Measurements from ENCODE around the gene RPL36AL. TPM values are rescaled to one million over a fixed set of nuclear protein-coding genes. Genes with fewer than 3 reads are reported as not detected.
A peak's percentile ranks its signal among the peaks of the same experiment; 100 is the strongest.

RPL36AL gene
- total and polyA plus RNA-seq, 2 experiments from 2014 or later: 92.5 to 253 TPM

DNA sequence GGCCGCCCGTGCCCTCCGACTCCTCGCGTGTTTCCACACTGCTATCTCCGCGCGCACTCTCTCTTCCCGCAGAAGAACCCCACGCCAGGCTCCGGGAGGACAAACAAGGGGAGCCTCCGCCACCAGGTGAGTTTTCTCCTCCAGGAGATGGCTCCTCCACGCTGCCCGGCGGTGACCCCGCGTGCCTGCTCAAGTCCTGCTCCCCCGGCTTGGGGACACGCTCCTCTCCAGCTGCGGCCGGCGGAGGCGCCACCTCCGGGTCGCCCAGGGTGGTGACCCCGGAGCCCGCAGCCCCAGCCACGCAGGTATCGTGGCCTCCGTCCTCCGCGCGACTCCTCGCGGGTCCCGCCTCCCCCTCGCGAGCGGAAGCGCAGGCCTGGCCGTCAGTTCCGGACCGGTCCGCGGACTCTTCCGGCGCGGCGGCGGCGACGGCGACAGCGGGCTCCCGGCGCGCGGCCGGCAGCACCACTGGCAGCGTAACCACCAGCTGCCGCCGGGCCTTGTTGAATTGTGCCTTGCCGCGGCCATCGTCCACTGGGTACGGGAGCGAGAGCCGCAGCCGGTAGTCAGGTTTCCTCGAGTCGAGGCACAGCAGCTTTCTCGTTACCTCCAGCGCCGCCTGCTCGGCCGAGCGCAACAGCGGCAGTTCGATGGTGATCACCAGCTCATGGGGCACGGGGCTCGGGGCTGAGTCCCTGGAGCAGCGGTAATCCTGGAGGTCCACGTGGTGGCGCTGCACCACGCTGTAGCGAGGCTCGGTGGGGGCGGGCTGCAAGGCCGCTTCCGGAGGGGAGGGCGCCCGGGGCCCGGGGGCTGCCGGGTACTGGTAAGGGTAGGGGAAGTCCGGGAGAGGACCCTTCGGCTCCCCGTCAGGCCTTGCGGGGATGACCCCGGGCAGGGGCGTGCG is 13.5 kb upstream of the RPL36AL start:
- peaks cover 11% of the 10 kb centered on the region for H3F3A ChIP-seq (ENCODE audit: insufficient read depth)
- H2AFZ ChIP-seq: peak overlapping the region; percentile 87
- WGBS, 2 experiments (ENCODE audit: low coverage in 1 of 2, low lambda C conversion rate in 2 of 2, missing lambda C conversion rate in 2 of 2): 0 to 2% methylated on average over 64 to 85 of the region's 101 CpGs
- peaks cover 86% of the 10 kb centered on the region for H3K79me2 ChIP-seq (ENCODE audit: insufficient read depth)
- peak; percentile 98 for DNase-seq
- H3K9me2 ChIP-seq (ENCODE audit: insufficient read depth): no peaks in the 10 kb centered on the region
- H3K4me1 ChIP-seq (ENCODE audit: insufficient read depth): peaks cover 21% of the 10 kb centered on the region
- TF ChIP-seq EZH2 (IDR thresholded peaks at IDR 0.05; ENCODE audit: insufficient read depth, poor library complexity, severe bottlenecking): no peak
- TF ChIP-seq EZH2phosphoT487 (IDR thresholded peaks at IDR 0.05; ENCODE audit: insufficient read depth, low read depth): no peak
- H3K9ac ChIP-seq: peak overlapping the region; percentile 90
- H3K9me3 ChIP-seq (ENCODE audit: low read depth): no peaks in the 10 kb centered on the region
- in situ Hi-C loops (cut with MboI): loop anchor here (10.0 kb wide), 1 partner anchor 131 kb away; the partner anchor contains the start of gene KLHDC2
- no peaks in the 10 kb centered on the region for H4K20me1 ChIP-seq (ENCODE audit: insufficient read depth)
- peak overlapping the region; percentile 80 for H3K4me2 ChIP-seq (ENCODE audit: unreplicated experiment)
- H3K27me3 ChIP-seq (replicated peaks; ENCODE audit: insufficient read depth): no peaks in the 10 kb centered on the region
- H3K4me3 ChIP-seq: peak overlapping the region; percentile 83
- H3K27ac ChIP-seq: peak overlapping the region; percentile 90
- H3K36me3 ChIP-seq (ENCODE audit: low read depth): peaks cover 4% of the 10 kb centered on the region; the same call in 1 of the 2 replicates

DNA sequence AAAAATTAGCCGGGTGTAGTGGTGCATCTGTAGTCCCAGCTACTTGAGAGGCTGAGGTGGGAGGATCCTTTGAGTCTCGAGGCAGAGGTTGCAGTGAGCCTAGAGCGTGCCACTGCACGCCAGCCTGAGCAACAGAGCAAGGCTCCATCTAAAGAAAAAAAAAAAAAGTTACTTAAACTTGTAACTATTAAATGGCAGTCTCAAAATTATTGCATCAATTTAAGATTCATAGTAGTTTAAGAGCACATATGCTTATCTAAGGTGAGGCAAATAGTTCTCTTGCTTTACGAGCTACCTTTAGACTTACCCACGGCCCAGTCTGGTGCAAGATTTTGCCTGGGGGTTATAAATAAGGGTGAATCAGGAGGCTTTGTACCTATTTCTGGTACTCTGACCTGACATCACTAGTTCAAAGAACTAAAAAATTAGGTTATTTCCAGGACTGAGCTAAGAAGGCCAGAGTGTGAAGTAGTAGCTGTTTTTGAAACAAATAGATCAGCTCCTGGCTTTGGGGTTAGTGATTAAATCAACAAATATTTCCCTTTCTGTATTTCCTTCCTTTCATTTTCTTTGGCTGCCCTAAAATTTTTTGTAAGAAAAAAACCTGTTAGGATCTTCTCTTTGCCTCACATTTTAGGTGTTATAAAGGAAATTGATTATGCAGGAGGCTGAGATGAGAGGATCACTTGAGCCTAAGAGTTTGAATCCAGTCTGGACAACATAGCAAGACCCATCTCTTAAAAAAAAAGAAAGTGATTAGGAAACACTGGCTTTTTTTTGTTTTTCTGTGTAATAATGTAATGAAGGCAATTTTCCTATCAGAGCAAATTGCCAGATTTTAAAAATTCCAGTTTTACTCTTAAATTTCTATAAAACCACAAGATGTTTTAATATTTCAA is 3.8 kb upstream of the RPL36AL start:
- Histone ChIP-seq H4K20me1 (ENCODE audit: insufficient read depth) (no peaks in the 10 kb centered on the region), H3K27ac (peak overlapping the region; percentile 34), H2AFZ (no peak overlapping the region), H3K27me3 (replicated peaks; ENCODE audit: insufficient read depth) (no peaks in the 10 kb centered on the region), H3K9me2 (ENCODE audit: insufficient read depth) (no peaks in the 10 kb centered on the region), H3K36me3 (ENCODE audit: low read depth) (peaks cover 5% of the 10 kb centered on the region), H3K79me2 (ENCODE audit: insufficient read depth) (peaks cover 97% of the 10 kb centered on the region), H3K4me2 (ENCODE audit: unreplicated experiment) (peak overlapping the region; percentile 90), H3K4me1 (ENCODE audit: insufficient read depth) (peaks cover 27% of the 10 kb centered on the region), H3K9ac (peak overlapping the region; percentile 94; the same call in 1 of the 2 replicates), H3K9me3 (ENCODE audit: low read depth) (no peaks in the 10 kb centered on the region), H3K4me3 (peak overlapping the region; percentile 90), H3F3A (ENCODE audit: insufficient read depth) (peaks cover 27% of the 10 kb centered on the region)
- in situ Hi-C loops (cut with MboI): no loop called here
- no peak for TF ChIP-seq EZH2phosphoT487 (IDR thresholded peaks at IDR 0.05; ENCODE audit: insufficient read depth, low read depth)
- no peak for TF ChIP-seq EZH2 (IDR thresholded peaks at IDR 0.05; ENCODE audit: insufficient read depth, poor library complexity, severe bottlenecking)
- WGBS, 2 experiments (ENCODE audit: low coverage in 1 of 2, low lambda C conversion rate in 2 of 2, missing lambda C conversion rate in 2 of 2): 87 to 91% methylated on average over 6 of the region's 6 CpGs
- DNase-seq: peak; percentile 48

DNA sequence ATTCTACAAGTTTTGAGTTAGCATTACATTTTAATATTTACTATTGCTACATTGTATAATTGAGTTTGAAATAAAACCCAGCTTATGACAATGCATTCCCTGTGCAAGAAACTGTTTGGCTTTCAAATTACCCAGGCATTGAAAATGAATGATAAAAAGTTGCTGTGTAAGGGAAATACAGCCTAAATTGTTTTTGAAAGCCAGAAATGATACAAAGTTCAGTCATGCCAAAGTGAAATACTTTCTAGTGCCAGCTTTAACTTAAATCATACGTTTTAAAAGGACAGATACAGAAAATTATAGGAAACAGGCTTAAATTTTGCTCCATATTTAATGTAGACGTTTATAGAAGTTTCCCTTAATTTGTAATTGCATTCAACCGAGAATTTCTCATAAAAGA is 3.0 kb upstream of the RPL36AL start:
- in situ Hi-C loops (cut with MboI): no loop called here
- Histone ChIP-seq H3K4me2 (ENCODE audit: unreplicated experiment) (peak overlapping the region; percentile 90), H4K20me1 (ENCODE audit: insufficient read depth) (no peaks in the 10 kb centered on the region), H3K79me2 (ENCODE audit: insufficient read depth) (peaks cover 97% of the 10 kb centered on the region), H3K27ac (peak overlapping the region; percentile 0; the same call in 1 of the 2 replicates), H3K4me1 (ENCODE audit: insufficient read depth) (peaks cover 31% of the 10 kb centered on the region), H3F3A (ENCODE audit: insufficient read depth) (peaks cover 35% of the 10 kb centered on the region), H3K9ac (peak overlapping the region; percentile 94), H3K27me3 (replicated peaks; ENCODE audit: insufficient read depth) (no peaks in the 10 kb centered on the region), H3K9me3 (ENCODE audit: low read depth) (no peaks in the 10 kb centered on the region), H3K9me2 (ENCODE audit: insufficient read depth) (no peaks in the 10 kb centered on the region), H2AFZ (no peak overlapping the region), H3K36me3 (ENCODE audit: low read depth) (peaks cover 14% of the 10 kb centered on the region), H3K4me3 (peak overlapping the region; percentile 90)
- TF ChIP-seq EZH2phosphoT487 (IDR thresholded peaks at IDR 0.05; ENCODE audit: insufficient read depth, low read depth): no peak
- no peak for TF ChIP-seq EZH2 (IDR thresholded peaks at IDR 0.05; ENCODE audit: insufficient read depth, poor library complexity, severe bottlenecking)
- 76 to 78% methylated on average over 3 of the region's 3 CpGs for WGBS, 2 experiments (ENCODE audit: low coverage in 1 of 2, low lambda C conversion rate in 2 of 2, missing lambda C conversion rate in 2 of 2)
- DNase-seq: no peak

DNA sequence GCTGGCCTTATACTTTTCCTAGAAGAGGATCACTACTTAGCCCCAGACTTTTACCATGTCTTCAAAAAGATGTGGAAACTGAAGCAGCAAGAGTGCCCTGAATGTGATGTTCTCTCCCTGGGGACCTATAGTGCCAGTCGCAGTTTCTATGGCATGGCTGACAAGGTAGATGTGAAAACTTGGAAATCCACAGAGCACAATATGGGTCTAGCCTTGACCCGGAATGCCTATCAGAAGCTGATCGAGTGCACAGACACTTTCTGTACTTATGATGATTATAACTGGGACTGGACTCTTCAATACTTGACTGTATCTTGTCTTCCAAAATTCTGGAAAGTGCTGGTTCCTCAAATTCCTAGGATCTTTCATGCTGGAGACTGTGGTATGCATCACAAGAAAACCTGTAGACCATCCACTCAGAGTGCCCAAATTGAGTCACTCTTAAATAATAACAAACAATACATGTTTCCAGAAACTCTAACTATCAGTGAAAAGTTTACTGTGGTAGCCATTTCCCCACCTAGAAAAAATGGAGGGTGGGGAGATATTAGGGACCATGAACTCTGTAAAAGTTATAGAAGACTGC is 1.7 kb upstream of the RPL36AL start:
- H3K4me1 ChIP-seq (ENCODE audit: insufficient read depth): peaks cover 44% of the 10 kb centered on the region
- peaks cover 46% of the 10 kb centered on the region for H3F3A ChIP-seq (ENCODE audit: insufficient read depth)
- no peaks in the 10 kb centered on the region for H3K9me3 ChIP-seq (ENCODE audit: low read depth)
- peak overlapping the region; percentile 94 for H3K9ac ChIP-seq
- 30 to 40% methylated on average over 3 of the region's 3 CpGs for WGBS, 2 experiments (ENCODE audit: low coverage in 1 of 2, low lambda C conversion rate in 2 of 2, missing lambda C conversion rate in 2 of 2)
- no peaks in the 10 kb centered on the region for H3K27me3 ChIP-seq (replicated peaks; ENCODE audit: insufficient read depth)
- TF ChIP-seq EZH2phosphoT487 (IDR thresholded peaks at IDR 0.05; ENCODE audit: insufficient read depth, low read depth) (no peak), EZH2 (IDR thresholded peaks at IDR 0.05; ENCODE audit: insufficient read depth, poor library complexity, severe bottlenecking) (no peak)
- H3K27ac ChIP-seq: peak overlapping the region; percentile 0; the same call in 1 of the 2 replicates
- H4K20me1 ChIP-seq (ENCODE audit: insufficient read depth): no peaks in the 10 kb centered on the region
- in situ Hi-C loops (cut with MboI): no loop called here
- no peaks in the 10 kb centered on the region for H3K9me2 ChIP-seq (ENCODE audit: insufficient read depth)
- peaks cover 20% of the 10 kb centered on the region for H3K36me3 ChIP-seq (ENCODE audit: low read depth)
- DNase-seq: peak; percentile 22
- peaks cover 95% of the 10 kb centered on the region for H3K79me2 ChIP-seq (ENCODE audit: insufficient read depth)
- no peak overlapping the region for H2AFZ ChIP-seq
- peak overlapping the region; percentile 90 for H3K4me2 ChIP-seq (ENCODE audit: unreplicated experiment)
- H3K4me3 ChIP-seq: peak overlapping the region; percentile 90

Measured in GM23248 (cell line).